ENCODE measurements around the gene UHRF1. TPM values are rescaled to one million over a fixed set of nuclear protein-coding genes. Genes with fewer than 3 reads are reported as not detected.
"Not testable (repeated sequence)": the region's sequence is repeated elsewhere in the genome, so short reads cannot be mapped to it uniquely, and the experiment has no call there.

Gene UHRF1
- total RNA-seq, 2 donors from 2014 or later: 6.3 to 48.5 TPM

DNA sequence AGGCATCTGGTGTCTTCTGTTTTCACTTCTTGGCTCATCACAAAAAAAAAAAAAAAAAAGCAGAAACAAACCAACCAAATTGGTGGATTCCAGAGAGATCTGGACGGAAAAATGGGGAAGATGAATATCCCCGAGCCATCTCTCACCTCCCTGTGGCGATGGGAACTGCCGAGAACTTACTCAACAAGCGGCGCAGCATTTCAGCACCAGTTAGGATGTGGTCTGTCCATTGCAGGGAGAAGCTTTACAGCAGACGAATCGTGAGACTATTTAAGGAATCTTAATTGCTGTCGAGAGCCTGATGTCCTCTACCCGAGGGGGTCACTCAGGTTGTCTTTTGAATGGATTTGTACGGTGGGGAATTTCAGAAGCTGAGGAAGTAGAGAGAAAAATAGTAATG, 42.4 kb downstream of the UHRF1 start:
- Histone ChIP-seq H3K9me3 (no peaks in the 10 kb centered on the region), H3K9ac (ENCODE audit: low read depth in 2 of 2, low read length in 2 of 2) (no peak overlapping the region), H3K4me1 (no peaks in the 10 kb centered on the region), H3K4me3 (no peak overlapping the region), H3K27me3 (no peaks in the 10 kb centered on the region), H3K36me3 (no peaks in the 10 kb centered on the region), H3K27ac (no peak overlapping the region)
- no peak for DNase-seq
- TF ChIP-seq, protein P1, sequence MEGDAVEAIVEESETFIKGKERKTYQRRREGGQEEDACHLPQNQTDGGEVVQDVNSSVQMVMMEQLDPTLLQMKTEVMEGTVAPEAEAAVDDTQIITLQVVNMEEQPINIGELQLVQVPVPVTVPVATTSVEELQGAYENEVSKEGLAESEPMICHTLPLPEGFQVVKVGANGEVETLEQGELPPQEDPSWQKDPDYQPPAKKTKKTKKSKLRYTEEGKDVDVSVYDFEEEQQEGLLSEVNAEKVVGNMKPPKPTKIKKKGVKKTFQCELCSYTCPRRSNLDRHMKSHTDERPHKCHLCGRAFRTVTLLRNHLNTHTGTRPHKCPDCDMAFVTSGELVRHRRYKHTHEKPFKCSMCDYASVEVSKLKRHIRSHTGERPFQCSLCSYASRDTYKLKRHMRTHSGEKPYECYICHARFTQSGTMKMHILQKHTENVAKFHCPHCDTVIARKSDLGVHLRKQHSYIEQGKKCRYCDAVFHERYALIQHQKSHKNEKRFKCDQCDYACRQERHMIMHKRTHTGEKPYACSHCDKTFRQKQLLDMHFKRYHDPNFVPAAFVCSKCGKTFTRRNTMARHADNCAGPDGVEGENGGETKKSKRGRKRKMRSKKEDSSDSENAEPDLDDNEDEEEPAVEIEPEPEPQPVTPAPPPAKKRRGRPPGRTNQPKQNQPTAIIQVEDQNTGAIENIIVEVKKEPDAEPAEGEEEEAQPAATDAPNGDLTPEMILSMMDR (IDR thresholded peaks at IDR 0.05): no peak
- intact Hi-C loops (cut with DNase I): no loop called here

GRCh38 chr19:4952945-4953344, 43.6 kb downstream of the UHRF1 start:
- no peaks in the 10 kb centered on the region for H3K27me3 ChIP-seq
- no peaks in the 10 kb centered on the region for H3K36me3 ChIP-seq
- no peaks in the 10 kb centered on the region for H3K9me3 ChIP-seq
- no peaks in the 10 kb centered on the region for H3K4me1 ChIP-seq
- TF ChIP-seq, protein P1 (IDR thresholded peaks at IDR 0.05): no peak
- H3K27ac ChIP-seq: no peak overlapping the region
- H3K4me3 ChIP-seq: no peak overlapping the region
- intact Hi-C loops (cut with DNase I): no loop called here
- DNase-seq: no peak
- no peak overlapping the region for H3K9ac ChIP-seq (ENCODE audit: low read depth in 2 of 2, low read length in 2 of 2)

- DNase-seq; H3K4me3 ChIP-seq; H3K27me3 ChIP-seq; H3K9ac ChIP-seq (ENCODE audit: low read depth in 2 of 2, low read length in 2 of 2); H3K4me1 ChIP-seq; H3K36me3 ChIP-seq; H3K27ac ChIP-seq; H3K9me3 ChIP-seq; intact Hi-C loops (cut with DNase I): not testable (repeated sequence)
Observed at GRCh38 chr19:4954320-4955149, 45.2 kb downstream of the UHRF1 start.

GRCh38 chr19:4955274-4955673, 46.0 kb downstream of the UHRF1 start:
- TF ChIP-seq, protein P1 (IDR thresholded peaks at IDR 0.05): no peak
- no peaks in the 10 kb centered on the region for H3K36me3 ChIP-seq
- no peak overlapping the region for H3K9ac ChIP-seq (ENCODE audit: low read depth in 2 of 2, low read length in 2 of 2)
- no peak for DNase-seq
- no peaks in the 10 kb centered on the region for H3K4me1 ChIP-seq
- no peaks in the 10 kb centered on the region for H3K9me3 ChIP-seq
- H3K27ac ChIP-seq: no peak overlapping the region
- H3K27me3 ChIP-seq: no peaks in the 10 kb centered on the region
- intact Hi-C loops (cut with DNase I): no loop called here
- no peak overlapping the region for H3K4me3 ChIP-seq

- Histone ChIP-seq H3K27me3 (no peaks in the 10 kb centered on the region), H3K4me3 (no peak overlapping the region), H3K9ac (ENCODE audit: low read depth in 2 of 2, low read length in 2 of 2) (no peak overlapping the region), H3K9me3 (no peaks in the 10 kb centered on the region), H3K27ac (no peak overlapping the region), H3K36me3 (no peaks in the 10 kb centered on the region), H3K4me1 (no peaks in the 10 kb centered on the region)
- TF ChIP-seq, protein P1 (IDR thresholded peaks at IDR 0.05): no peak
- intact Hi-C loops (cut with DNase I): no loop called here
- no peak for DNase-seq
Observed at GRCh38 chr19:4957981-4958380, 48.7 kb downstream of the UHRF1 start.

GRCh38 chr19:4962085-4962619, 52.9 kb downstream of the UHRF1 start:
- TF ChIP-seq, protein P1 (IDR thresholded peaks at IDR 0.05): no peak
- Histone ChIP-seq H3K4me3 (no peak overlapping the region), H3K36me3 (no peaks in the 10 kb centered on the region), H3K9me3 (no peaks in the 10 kb centered on the region), H3K4me1 (no peaks in the 10 kb centered on the region), H3K27me3 (no peaks in the 10 kb centered on the region), H3K9ac (ENCODE audit: low read depth in 2 of 2, low read length in 2 of 2) (no peak overlapping the region), H3K27ac (no peak overlapping the region)
- intact Hi-C loops (cut with DNase I): no loop called here
- DNase-seq: no peak

Measured in colonic mucosa (tissue), 4 donors.